HL-60 (cell line): ENCODE data around the gene ESRRG.

ENCODE experiments used
- DNase-seq, 2 experiments: peaks; one replicate each; pipeline ENCODE4 v3.0.0-alpha.2; 2010 to 2020; ENCODE audit warnings: low read depth in 1 of 2, low spot score in 1 of 2
- H3K27ac ChIP-seq: fragments of 250-450 bp; sonication (Bioruptor Pico); replicated peaks from 2 replicates; pipeline ENCODE4 v1.5.1; 2020; ENCODE audit warnings: mild to moderate bottlenecking, moderate library complexity
- H3K27me3 ChIP-seq: fragments of 250-450 bp; sonication (Bioruptor Pico); 2 replicates; pipeline ENCODE4 v1.5.1; 2021; ENCODE audit warnings: mild to moderate bottlenecking, moderate library complexity; ENCODE audit not compliant: insufficient read depth, poor library complexity, severe bottlenecking
- H3K4me3 ChIP-seq: replicated peaks from 2 replicates; pipeline ENCODE4 v1.5.1; 2011; ENCODE audit warnings: mild to moderate bottlenecking, control low read depth, low read length; ENCODE audit not compliant: insufficient read depth
- GABPA ChIP-seq: IDR thresholded peaks from 2 replicates; pipeline ENCODE4 v1.6.1; 2012; ENCODE audit warnings: low read depth
- POLR2AphosphoS5 ChIP-seq: IDR thresholded peaks from 2 replicates; pipeline ENCODE4 v1.6.1; 2012; ENCODE audit warnings: low read depth
- SPI1 ChIP-seq: IDR thresholded peaks from 2 replicates; pipeline ENCODE4 v1.6.1; 2012; ENCODE audit warnings: low read depth, mild to moderate bottlenecking, borderline replicate concordance
- TF ChIP-seq, protein P1 (sequence below): IDR thresholded peaks from 2 replicates; pipeline ENCODE4 v1.6.1; 2012; ENCODE audit warnings: low read depth; ENCODE audit not compliant: insufficient replicate concordance
- TF ChIP-seq, protein P2 (sequence below): IDR thresholded peaks from one replicate; pipeline ENCODE4 v1.5.1; 2011; ENCODE audit warnings: low read length, control low read depth, inconsistent platforms; ENCODE audit not compliant: insufficient read depth

The ESRRG gene

DNA sequence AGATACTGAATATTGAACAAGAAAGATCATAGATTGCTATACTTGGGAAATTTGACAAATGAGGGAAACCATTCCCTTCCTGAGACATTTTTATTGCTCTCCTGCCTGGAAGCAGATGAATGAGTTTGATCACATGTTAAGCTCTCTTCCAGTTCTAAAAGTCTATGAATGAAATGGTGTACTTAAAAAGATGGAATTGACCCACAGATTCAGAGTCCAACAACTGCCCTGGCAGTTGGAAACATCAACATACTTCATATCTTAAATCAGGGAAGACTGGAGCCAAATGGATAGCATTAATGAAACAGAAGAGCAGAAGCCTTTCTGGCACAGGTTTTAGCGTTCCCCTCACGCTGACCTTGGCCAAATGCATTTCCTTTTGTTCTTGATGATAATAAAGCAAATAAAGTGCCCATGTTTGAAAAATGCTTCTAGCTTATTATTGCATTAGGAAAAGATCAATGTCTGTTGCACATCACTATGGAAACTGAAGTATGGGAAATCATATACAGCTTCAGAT lies 142.6 kb downstream of the ESRRG start:
- H3K27ac ChIP-seq = no peak overlapping the region
- no peak overlapping the region for H3K4me3 ChIP-seq
- TF ChIP-seq GABPA (no peak), SPI1 (no peak), POLR2AphosphoS5 (no peak)
- TF ChIP-seq, protein P1, sequence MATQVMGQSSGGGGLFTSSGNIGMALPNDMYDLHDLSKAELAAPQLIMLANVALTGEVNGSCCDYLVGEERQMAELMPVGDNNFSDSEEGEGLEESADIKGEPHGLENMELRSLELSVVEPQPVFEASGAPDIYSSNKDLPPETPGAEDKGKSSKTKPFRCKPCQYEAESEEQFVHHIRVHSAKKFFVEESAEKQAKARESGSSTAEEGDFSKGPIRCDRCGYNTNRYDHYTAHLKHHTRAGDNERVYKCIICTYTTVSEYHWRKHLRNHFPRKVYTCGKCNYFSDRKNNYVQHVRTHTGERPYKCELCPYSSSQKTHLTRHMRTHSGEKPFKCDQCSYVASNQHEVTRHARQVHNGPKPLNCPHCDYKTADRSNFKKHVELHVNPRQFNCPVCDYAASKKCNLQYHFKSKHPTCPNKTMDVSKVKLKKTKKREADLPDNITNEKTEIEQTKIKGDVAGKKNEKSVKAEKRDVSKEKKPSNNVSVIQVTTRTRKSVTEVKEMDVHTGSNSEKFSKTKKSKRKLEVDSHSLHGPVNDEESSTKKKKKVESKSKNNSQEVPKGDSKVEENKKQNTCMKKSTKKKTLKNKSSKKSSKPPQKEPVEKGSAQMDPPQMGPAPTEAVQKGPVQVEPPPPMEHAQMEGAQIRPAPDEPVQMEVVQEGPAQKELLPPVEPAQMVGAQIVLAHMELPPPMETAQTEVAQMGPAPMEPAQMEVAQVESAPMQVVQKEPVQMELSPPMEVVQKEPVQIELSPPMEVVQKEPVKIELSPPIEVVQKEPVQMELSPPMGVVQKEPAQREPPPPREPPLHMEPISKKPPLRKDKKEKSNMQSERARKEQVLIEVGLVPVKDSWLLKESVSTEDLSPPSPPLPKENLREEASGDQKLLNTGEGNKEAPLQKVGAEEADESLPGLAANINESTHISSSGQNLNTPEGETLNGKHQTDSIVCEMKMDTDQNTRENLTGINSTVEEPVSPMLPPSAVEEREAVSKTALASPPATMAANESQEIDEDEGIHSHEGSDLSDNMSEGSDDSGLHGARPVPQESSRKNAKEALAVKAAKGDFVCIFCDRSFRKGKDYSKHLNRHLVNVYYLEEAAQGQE = no peak
- TF ChIP-seq, protein P2, sequence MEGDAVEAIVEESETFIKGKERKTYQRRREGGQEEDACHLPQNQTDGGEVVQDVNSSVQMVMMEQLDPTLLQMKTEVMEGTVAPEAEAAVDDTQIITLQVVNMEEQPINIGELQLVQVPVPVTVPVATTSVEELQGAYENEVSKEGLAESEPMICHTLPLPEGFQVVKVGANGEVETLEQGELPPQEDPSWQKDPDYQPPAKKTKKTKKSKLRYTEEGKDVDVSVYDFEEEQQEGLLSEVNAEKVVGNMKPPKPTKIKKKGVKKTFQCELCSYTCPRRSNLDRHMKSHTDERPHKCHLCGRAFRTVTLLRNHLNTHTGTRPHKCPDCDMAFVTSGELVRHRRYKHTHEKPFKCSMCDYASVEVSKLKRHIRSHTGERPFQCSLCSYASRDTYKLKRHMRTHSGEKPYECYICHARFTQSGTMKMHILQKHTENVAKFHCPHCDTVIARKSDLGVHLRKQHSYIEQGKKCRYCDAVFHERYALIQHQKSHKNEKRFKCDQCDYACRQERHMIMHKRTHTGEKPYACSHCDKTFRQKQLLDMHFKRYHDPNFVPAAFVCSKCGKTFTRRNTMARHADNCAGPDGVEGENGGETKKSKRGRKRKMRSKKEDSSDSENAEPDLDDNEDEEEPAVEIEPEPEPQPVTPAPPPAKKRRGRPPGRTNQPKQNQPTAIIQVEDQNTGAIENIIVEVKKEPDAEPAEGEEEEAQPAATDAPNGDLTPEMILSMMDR = no peak
- DNase-seq = no peak
- no peaks in the 10 kb centered on the region for H3K27me3 ChIP-seq

DNA sequence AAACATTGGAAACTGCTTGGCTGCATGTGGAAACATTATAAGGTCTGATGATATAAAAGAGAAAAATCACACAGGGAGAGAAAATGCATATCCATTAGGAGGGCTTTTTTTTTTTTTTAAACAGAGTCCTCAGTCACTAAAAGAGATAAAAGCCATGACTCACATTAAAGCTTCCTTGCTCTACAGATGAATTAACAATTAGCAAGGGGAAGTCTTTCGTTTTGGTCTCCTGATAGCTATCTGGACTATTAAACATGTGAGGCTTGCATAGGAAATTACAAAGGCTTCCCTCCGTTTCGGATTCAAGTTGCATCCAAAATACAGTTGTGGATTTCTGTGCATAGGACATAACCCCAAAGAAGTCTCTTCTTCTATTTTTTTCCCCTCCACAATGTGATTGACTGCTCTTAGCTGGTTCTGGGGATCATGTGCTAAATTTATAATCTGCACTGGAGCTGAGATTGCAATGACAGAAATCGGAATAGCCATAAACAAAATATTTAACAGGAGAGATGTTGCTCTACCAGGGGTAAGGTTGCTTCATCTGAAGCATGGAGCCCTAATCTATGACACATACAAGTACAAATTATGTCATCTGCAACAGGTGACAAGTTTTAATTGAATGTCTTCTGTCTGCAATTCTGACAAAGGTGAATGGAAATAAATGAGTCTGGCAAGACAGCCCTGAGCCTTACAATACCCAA lies 146.8 kb downstream of the ESRRG start:
- no peaks in the 10 kb centered on the region for H3K27me3 ChIP-seq
- no peak overlapping the region for H3K4me3 ChIP-seq
- H3K27ac ChIP-seq = no peak overlapping the region
- no peak for DNase-seq
- TF ChIP-seq POLR2AphosphoS5 (no peak), SPI1 (no peak), GABPA (no peak)
- TF ChIP-seq, protein P2 = no peak
- TF ChIP-seq, protein P1 = no peak

DNA sequence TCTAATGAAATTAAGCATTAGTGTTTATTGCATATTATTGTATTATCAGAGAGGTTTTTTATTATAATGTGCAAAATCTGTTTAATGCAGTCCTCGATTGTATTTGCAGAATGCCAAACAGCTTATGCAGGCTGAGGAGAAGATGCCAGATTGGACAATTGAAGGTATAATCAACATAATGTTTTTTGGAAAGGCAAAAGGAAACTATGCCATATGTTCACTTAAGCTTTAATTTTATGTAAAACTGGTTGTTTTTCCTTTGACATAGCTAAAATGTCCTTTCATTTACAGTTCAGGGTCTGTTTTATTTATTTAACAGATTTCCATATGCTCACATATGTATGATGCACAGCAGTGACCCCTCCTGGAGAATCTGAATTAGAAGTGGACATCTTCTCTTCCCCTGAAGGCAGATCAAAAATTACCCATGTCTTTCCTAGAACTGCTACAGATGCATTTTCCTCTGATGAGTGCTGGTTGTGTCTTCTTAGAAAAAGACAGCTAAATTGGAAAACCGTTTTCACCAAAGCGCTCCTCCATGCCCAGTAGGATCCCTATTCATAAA lies 156.5 kb downstream of the ESRRG start:
- no peak overlapping the region for H3K27ac ChIP-seq
- no peak for TF ChIP-seq SPI1
- TF ChIP-seq, protein P2 = no peak
- no peak for TF ChIP-seq GABPA
- TF ChIP-seq POLR2AphosphoS5 = no peak
- TF ChIP-seq, protein P1 = no peak
- H3K27me3 ChIP-seq = no peaks in the 10 kb centered on the region
- H3K4me3 ChIP-seq = no peak overlapping the region
- no peak for DNase-seq
